ENCODE data around the gene ZNF396. TPM values are rescaled to one million over a fixed set of nuclear protein-coding genes. Genes with fewer than 3 reads are reported as not detected.

The ZNF396 gene
- total RNA-seq, 1 experiment from 2014 or later = 1.0 TPM

GRCh38 chr18:35418610-35419009 is 41.5 kb upstream of the ZNF396 start:
- no peak for DNase-seq (ENCODE audit: low spot score)
- H3K9me3 Mint-ChIP-seq = peaks cover 25% of the 10 kb centered on the region
- CTCF ChIA-PET = no interaction called here

DNA sequence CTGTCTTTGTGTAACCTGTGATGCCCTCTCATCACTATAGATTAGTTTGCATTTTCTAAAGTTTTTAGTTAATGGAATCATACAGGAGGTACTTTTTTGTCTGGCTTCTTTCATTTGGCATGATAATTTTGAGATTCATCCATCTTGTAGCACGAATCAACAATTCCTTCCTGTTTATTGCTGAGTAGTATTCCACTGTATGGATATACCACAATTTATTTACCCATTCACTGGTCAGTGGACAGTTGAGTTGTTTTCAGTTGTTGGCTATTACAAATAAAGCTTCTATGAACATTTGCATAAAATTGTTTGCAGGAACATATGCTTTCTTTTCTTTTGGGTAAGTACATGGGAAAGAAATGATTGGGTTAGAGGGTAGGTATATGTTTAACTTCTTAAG is 40.1 kb upstream of the ZNF396 start:
- Mint-ChIP-seq H3K27me3 (ENCODE audit: low read depth) (peaks cover 2% of the 10 kb centered on the region), H3K27ac (no peak overlapping the region), H3K4me1 (peaks cover 6% of the 10 kb centered on the region; the same call in 1 of the 2 replicates), H3K4me3 (no peak overlapping the region), H3K9me3 (peaks cover 25% of the 10 kb centered on the region), H3K36me3 (peaks cover 8% of the 10 kb centered on the region)
- ATAC-seq (no peak), DNase-seq (ENCODE audit: low spot score) (no peak)
- POLR2A ChIA-PET = no interaction called here
- TF ChIP-seq, protein P1, sequence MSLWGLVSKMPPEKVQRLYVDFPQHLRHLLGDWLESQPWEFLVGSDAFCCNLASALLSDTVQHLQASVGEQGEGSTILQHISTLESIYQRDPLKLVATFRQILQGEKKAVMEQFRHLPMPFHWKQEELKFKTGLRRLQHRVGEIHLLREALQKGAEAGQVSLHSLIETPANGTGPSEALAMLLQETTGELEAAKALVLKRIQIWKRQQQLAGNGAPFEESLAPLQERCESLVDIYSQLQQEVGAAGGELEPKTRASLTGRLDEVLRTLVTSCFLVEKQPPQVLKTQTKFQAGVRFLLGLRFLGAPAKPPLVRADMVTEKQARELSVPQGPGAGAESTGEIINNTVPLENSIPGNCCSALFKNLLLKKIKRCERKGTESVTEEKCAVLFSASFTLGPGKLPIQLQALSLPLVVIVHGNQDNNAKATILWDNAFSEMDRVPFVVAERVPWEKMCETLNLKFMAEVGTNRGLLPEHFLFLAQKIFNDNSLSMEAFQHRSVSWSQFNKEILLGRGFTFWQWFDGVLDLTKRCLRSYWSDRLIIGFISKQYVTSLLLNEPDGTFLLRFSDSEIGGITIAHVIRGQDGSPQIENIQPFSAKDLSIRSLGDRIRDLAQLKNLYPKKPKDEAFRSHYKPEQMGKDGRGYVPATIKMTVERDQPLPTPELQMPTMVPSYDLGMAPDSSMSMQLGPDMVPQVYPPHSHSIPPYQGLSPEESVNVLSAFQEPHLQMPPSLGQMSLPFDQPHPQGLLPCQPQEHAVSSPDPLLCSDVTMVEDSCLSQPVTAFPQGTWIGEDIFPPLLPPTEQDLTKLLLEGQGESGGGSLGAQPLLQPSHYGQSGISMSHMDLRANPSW (CRISPR knock-in tag; conservative IDR thresholded peaks at IDR 0.05; ENCODE audit: low read depth) = no peak
- peak; percentile 91 for TF ChIP-seq GTF2I (CRISPR knock-in tag; conservative IDR thresholded peaks at IDR 0.05)
- TF ChIP-seq ZNF396 (CRISPR knock-in tag; IDR thresholded peaks at IDR 0.05; ENCODE audit: borderline replicate concordance) = 0 out of 2 replicates have a peak, but pooled peaks have one; percentile 42
- CTCF ChIA-PET = no interaction called here

More at GRCh38 chr18:35418610-35419009, 41.5 kb upstream of the ZNF396 start:
- H3K4me3 Mint-ChIP-seq = no peak overlapping the region
- H3K4me1 Mint-ChIP-seq = peaks cover 6% of the 10 kb centered on the region; the same call in 1 of the 2 replicates
- TF ChIP-seq FOXK1 (CRISPR knock-in tag; IDR thresholded peaks at IDR 0.05) = no peak
- TF ChIP-seq, protein P2, sequence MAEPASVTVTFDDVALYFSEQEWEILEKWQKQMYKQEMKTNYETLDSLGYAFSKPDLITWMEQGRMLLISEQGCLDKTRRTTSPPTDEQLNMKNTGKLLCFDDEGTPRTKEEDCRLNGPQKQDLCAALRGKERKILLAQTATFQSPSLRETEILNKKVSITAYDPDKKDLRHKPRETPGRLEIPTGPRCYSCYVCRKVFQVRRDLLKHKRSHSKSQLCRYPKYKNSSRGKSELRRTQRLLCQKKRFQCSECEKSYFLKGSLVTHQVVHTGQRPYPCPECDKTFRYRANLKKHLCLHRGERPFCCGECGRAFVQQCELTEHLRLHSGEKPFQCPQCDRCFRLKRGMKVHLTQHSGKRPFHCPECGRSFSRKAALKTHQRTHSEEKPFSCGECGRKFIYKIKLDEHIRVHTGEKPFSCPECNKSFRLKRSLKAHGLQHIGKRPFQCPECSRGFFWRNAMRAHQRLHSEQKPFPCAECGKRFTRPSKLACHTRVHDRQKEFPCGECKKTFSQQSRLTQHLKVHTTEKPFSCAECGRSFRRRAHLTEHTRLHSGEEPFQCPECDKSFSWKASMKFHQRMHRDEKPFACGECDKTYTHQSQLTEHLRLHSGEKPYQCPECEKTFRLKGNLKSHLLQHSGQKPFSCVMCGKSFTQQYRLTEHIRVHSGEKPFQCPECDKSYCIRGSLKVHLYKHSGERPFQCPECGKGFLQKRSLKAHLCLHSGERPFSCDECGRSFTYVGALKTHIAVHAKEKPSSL (CRISPR knock-in tag; conservative IDR thresholded peaks at IDR 0.05) = no peak
- no peak for TF ChIP-seq ATF2 (CRISPR knock-in tag; IDR thresholded peaks at IDR 0.05; ENCODE audit: borderline replicate concordance, low read depth)
- TF ChIP-seq, protein P3, sequence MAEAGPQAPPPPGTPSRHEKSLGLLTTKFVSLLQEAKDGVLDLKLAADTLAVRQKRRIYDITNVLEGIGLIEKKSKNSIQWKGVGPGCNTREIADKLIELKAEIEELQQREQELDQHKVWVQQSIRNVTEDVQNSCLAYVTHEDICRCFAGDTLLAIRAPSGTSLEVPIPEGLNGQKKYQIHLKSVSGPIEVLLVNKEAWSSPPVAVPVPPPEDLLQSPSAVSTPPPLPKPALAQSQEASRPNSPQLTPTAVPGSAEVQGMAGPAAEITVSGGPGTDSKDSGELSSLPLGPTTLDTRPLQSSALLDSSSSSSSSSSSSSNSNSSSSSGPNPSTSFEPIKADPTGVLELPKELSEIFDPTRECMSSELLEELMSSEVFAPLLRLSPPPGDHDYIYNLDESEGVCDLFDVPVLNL (CRISPR knock-in tag; IDR thresholded peaks at IDR 0.05; ENCODE audit: borderline replicate concordance, low read depth) = no peak
- no peak for TF ChIP-seq TP53 (CRISPR knock-in tag; IDR thresholded peaks at IDR 0.05)
- TF ChIP-seq TEAD4 (CRISPR knock-in tag; IDR thresholded peaks at IDR 0.05) = no peak
- TF ChIP-seq PRRX2 (CRISPR knock-in tag; IDR thresholded peaks at IDR 0.05) = no peak
- TF ChIP-seq CREB1 (CRISPR knock-in tag; IDR thresholded peaks at IDR 0.05) = no peak
- TF ChIP-seq GTF2I (CRISPR knock-in tag; conservative IDR thresholded peaks at IDR 0.05) = no peak
- no peak for TF ChIP-seq FOXJ3 (CRISPR knock-in tag; IDR thresholded peaks at IDR 0.05; ENCODE audit: borderline replicate concordance)
- no peak for TF ChIP-seq SMAD3 (CRISPR knock-in tag; IDR thresholded peaks at IDR 0.05; ENCODE audit: borderline replicate concordance)
- no peak for TF ChIP-seq ZNF396 (CRISPR knock-in tag; IDR thresholded peaks at IDR 0.05; ENCODE audit: borderline replicate concordance)
- peaks cover 8% of the 10 kb centered on the region for H3K36me3 Mint-ChIP-seq
- ATAC-seq = no peak
- no peaks in the 10 kb centered on the region; the same call in 1 of the 2 replicates for H3K27me3 Mint-ChIP-seq (ENCODE audit: low read depth)
- no peak overlapping the region for H3K27ac Mint-ChIP-seq
- POLR2A ChIA-PET = no interaction called here

- Mint-ChIP-seq H3K27me3 (ENCODE audit: low read depth) (peaks cover 6% of the 10 kb centered on the region), H3K9me3 (peaks cover 28% of the 10 kb centered on the region), H3K27ac (no peak overlapping the region), H3K4me1 (peaks cover 7% of the 10 kb centered on the region; the same call in 1 of the 2 replicates), H3K4me3 (no peak overlapping the region), H3K36me3 (peaks cover 8% of the 10 kb centered on the region)
- TF ChIP-seq NR3C1 (CRISPR knock-in tag; conservative IDR thresholded peaks at IDR 0.05; ENCODE audit: low read depth) (no peak), ZBTB43 (CRISPR knock-in tag; IDR thresholded peaks at IDR 0.05) (no peak), RELA (CRISPR knock-in tag; IDR thresholded peaks at IDR 0.05; ENCODE audit: borderline replicate concordance) (no peak), GABPB1 (CRISPR knock-in tag; IDR thresholded peaks at IDR 0.05) (no peak), FOXP1 (CRISPR knock-in tag; IDR thresholded peaks at IDR 0.05; ENCODE audit: borderline replicate concordance) (no peak), MYBL2 (CRISPR knock-in tag; IDR thresholded peaks at IDR 0.05) (no peak)
- TF ChIP-seq, protein P4, sequence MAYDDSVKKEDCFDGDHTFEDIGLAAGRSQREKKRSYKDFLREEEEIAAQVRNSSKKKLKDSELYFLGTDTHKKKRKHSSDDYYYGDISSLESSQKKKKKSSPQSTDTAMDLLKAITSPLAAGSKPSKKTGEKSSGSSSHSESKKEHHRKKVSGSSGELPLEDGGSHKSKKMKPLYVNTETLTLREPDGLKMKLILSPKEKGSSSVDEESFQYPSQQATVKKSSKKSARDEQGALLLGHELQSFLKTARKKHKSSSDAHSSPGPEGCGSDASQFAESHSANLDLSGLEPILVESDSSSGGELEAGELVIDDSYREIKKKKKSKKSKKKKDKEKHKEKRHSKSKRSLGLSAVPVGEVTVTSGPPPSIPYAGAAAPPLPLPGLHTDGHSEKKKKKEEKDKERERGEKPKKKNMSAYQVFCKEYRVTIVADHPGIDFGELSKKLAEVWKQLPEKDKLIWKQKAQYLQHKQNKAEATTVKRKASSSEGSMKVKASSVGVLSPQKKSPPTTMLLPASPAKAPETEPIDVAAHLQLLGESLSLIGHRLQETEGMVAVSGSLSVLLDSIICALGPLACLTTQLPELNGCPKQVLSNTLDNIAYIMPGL (CRISPR knock-in tag; IDR thresholded peaks at IDR 0.05) = no peak
- ChIA-PET POLR2A (no interaction called here), CTCF (no interaction called here)
- DNase-seq (ENCODE audit: low spot score) (no peak), ATAC-seq (no peak)
These were observed 38.5 kb upstream of the ZNF396 start for GRCh38 chr18:35415511-35416073.
